Panc1 (cell line): ENCODE results near the gene SNX9.

Experiments
- CTCF ChIP-seq: fragments of 450-650 bp; IDR thresholded peaks from 2 replicates; pipeline ENCODE4 v1.5.1; 2017; ENCODE audit warnings: mild to moderate bottlenecking
- POLR2AphosphoS5 ChIP-seq: IDR thresholded peaks from 2 replicates; pipeline ENCODE4 v1.6.1; 2012; ENCODE audit warnings: mild to moderate bottlenecking, low read depth, low read length, moderate library complexity
- REST ChIP-seq, 2 experiments: IDR thresholded peaks; 2 replicates each; pipeline ENCODE4 v1.6.1; 2011 to 2012; ENCODE audit warnings: low read depth in 2 of 2, control low read depth in 1 of 2, low read length in 1 of 2, mild to moderate bottlenecking in 1 of 2, moderate library complexity in 1 of 2; ENCODE audit not compliant: insufficient read depth in 1 of 2

- TF ChIP-seq CTCF (no peak), REST (IDR thresholded peaks at IDR 0.05; ENCODE audit: insufficient read depth in 1 of 2, low read depth in 2 of 2, low read length in 1 of 2) (no peak), POLR2AphosphoS5 (no peak)
Observed at GRCh38 chr6:157942351-157942750, 119.3 kb downstream of the SNX9 start.
